ENCODE results near the gene LYSMD2. TPM values are rescaled to one million over a fixed set of nuclear protein-coding genes. Genes with fewer than 3 reads are reported as not detected.

LYSMD2 gene
- total RNA-seq, 3 donors from 2014 or later (not counting 1 experiment from before 2014, with no cell fraction given) = 8.1 to 13.6 (median 8.6) TPM

GRCh38 chr15:51699373-51699772 is 38.1 kb downstream of the LYSMD2 start:
- TF ChIP-seq CTCF (IDR thresholded peaks at IDR 0.05) = no peak
- Histone ChIP-seq H3K27me3 (ENCODE audit: control insufficient read depth, insufficient read depth, low read length) (no peaks in the 10 kb centered on the region), H3K27ac (ENCODE audit: low read length) (no peak overlapping the region), H3K36me3 (ENCODE audit: control insufficient read depth, insufficient read depth, low read length) (no peaks in the 10 kb centered on the region), H3K9me3 (ENCODE audit: control insufficient read depth, insufficient read depth, low read length) (no peaks in the 10 kb centered on the region), H3K4me1 (ENCODE audit: control insufficient read depth, insufficient read depth, low read length) (no peaks in the 10 kb centered on the region), H3K4me3 (ENCODE audit: low read length) (no peak overlapping the region)
- ATAC-seq = no peak
- H3K27me3 Mint-ChIP-seq (ENCODE audit: low read depth in 2 of 2) = peaks cover 11 to 43% of the 10 kb centered on the region in 2 donors
- H3K4me3 Mint-ChIP-seq = no peak overlapping the region
- intact Hi-C loops (cut with micrococcal nuclease) = no loop called here
- DNase-seq = no peak
- WGBS (ENCODE audit: insufficient coverage) = 100% methylated on average over 1 of the region's 1 CpG
- no peaks in the 10 kb centered on the region for H3K4me1 Mint-ChIP-seq
- no peak overlapping the region for H3K27ac Mint-ChIP-seq
- H3K36me3 Mint-ChIP-seq = no peaks in the 10 kb centered on the region
- H3K9me3 Mint-ChIP-seq = no peaks in the 10 kb centered on the region

- no peaks in the 10 kb centered on the region for H3K27me3 ChIP-seq (ENCODE audit: control insufficient read depth, insufficient read depth, low read length)
- 90% methylated on average over 2 of the region's 2 CpGs for WGBS (ENCODE audit: insufficient coverage)
- no peak for TF ChIP-seq CTCF (IDR thresholded peaks at IDR 0.05)
- peaks cover 15 to 27% of the 10 kb centered on the region in 2 donors for H3K27me3 Mint-ChIP-seq (ENCODE audit: low read depth in 2 of 2)
- no peak overlapping the region for H3K4me3 ChIP-seq (ENCODE audit: low read length)
- no peaks in the 10 kb centered on the region for H3K9me3 Mint-ChIP-seq
- no peak overlapping the region for H3K4me3 Mint-ChIP-seq
- H3K36me3 Mint-ChIP-seq = no peaks in the 10 kb centered on the region
- no peaks in the 10 kb centered on the region for H3K9me3 ChIP-seq (ENCODE audit: control insufficient read depth, insufficient read depth, low read length)
- H3K4me1 Mint-ChIP-seq = no peaks in the 10 kb centered on the region
- intact Hi-C loops (cut with micrococcal nuclease) = no loop called here
- H3K4me1 ChIP-seq (ENCODE audit: control insufficient read depth, insufficient read depth, low read length) = no peaks in the 10 kb centered on the region
- no peak overlapping the region for H3K27ac Mint-ChIP-seq
- DNase-seq (no peak), ATAC-seq (no peak)
- H3K36me3 ChIP-seq (ENCODE audit: control insufficient read depth, insufficient read depth, low read length) = no peaks in the 10 kb centered on the region
- H3K27ac ChIP-seq (ENCODE audit: low read length) = no peak overlapping the region
Observed at GRCh38 chr15:51697163-51697562, 40.3 kb downstream of the LYSMD2 start.

- H3K27ac ChIP-seq (ENCODE audit: low read length) = no peak overlapping the region
- intact Hi-C loops (cut with micrococcal nuclease) = no loop called here
- TF ChIP-seq CTCF (IDR thresholded peaks at IDR 0.05) = no peak
Observed at GRCh38 chr15:51696566-51696965, 40.9 kb downstream of the LYSMD2 start.

GRCh38 chr15:51692154-51692553 is 45.3 kb downstream of the LYSMD2 start:
- Histone ChIP-seq H3K9me3 (ENCODE audit: control insufficient read depth, insufficient read depth, low read length) (no peaks in the 10 kb centered on the region), H3K27ac (ENCODE audit: low read length) (no peak overlapping the region), H3K4me1 (ENCODE audit: control insufficient read depth, insufficient read depth, low read length) (no peaks in the 10 kb centered on the region), H3K36me3 (ENCODE audit: control insufficient read depth, insufficient read depth, low read length) (no peaks in the 10 kb centered on the region), H3K27me3 (ENCODE audit: control insufficient read depth, insufficient read depth, low read length) (peaks cover 4% of the 10 kb centered on the region), H3K4me3 (ENCODE audit: low read length) (no peak overlapping the region)
- H3K36me3 Mint-ChIP-seq = no peaks in the 10 kb centered on the region
- TF ChIP-seq CTCF (IDR thresholded peaks at IDR 0.05) = no peak
- intact Hi-C loops (cut with micrococcal nuclease) = no loop called here
- 53% methylated on average over 2 of the region's 3 CpGs for WGBS (ENCODE audit: insufficient coverage)
- no peak overlapping the region for H3K27ac Mint-ChIP-seq
- H3K27me3 Mint-ChIP-seq (ENCODE audit: low read depth in 2 of 2) = peaks cover 22 to 37% of the 10 kb centered on the region in 2 donors
- DNase-seq (no peak), ATAC-seq (no peak)
- H3K4me1 Mint-ChIP-seq = no peaks in the 10 kb centered on the region
- no peaks in the 10 kb centered on the region for H3K9me3 Mint-ChIP-seq
- H3K4me3 Mint-ChIP-seq = no peak overlapping the region

More at GRCh38 chr15:51696566-51696965, 40.9 kb downstream of the LYSMD2 start:
- H3K27ac Mint-ChIP-seq = no peak overlapping the region
- H3K4me1 Mint-ChIP-seq = no peaks in the 10 kb centered on the region
- H3K36me3 ChIP-seq (ENCODE audit: control insufficient read depth, insufficient read depth, low read length) = no peaks in the 10 kb centered on the region
- H3K27me3 ChIP-seq (ENCODE audit: control insufficient read depth, insufficient read depth, low read length) = peaks cover under 1% of the 10 kb centered on the region
- ATAC-seq (no peak), DNase-seq (no peak)
- 66% methylated on average over 5 of the region's 5 CpGs for WGBS (ENCODE audit: insufficient coverage)
- peaks cover 15 to 33% of the 10 kb centered on the region in 2 donors for H3K27me3 Mint-ChIP-seq (ENCODE audit: low read depth in 2 of 2)
- no peaks in the 10 kb centered on the region for H3K9me3 ChIP-seq (ENCODE audit: control insufficient read depth, insufficient read depth, low read length)
- no peak overlapping the region for H3K4me3 Mint-ChIP-seq
- no peaks in the 10 kb centered on the region for H3K36me3 Mint-ChIP-seq
- H3K4me3 ChIP-seq (ENCODE audit: low read length) = no peak overlapping the region
- H3K4me1 ChIP-seq (ENCODE audit: control insufficient read depth, insufficient read depth, low read length) = no peaks in the 10 kb centered on the region
- H3K9me3 Mint-ChIP-seq = no peaks in the 10 kb centered on the region
